Spleen (tissue), 7 donors: ENCODE data around the gene HAUS1.

Experiments used
- CTCF ChIP-seq, 11 experiments: fragments of 200-600 bp in 7 of 11; fragments of 450-650 bp in 4 of 11; sonication (generic) in 4 of 11; IDR thresholded peaks in 8 of 11; conservative IDR thresholded peaks in 3 of 11; 1 replicate in 7 of 11; 2 replicates in 4 of 11; pipeline versions ENCODE4 v1.4.0 to v1.8.0; 2016 to 2021; ENCODE audit warnings: antibody characterized with exemption in 11 of 11, inconsistent platforms in 4 of 11, mild to moderate bottlenecking in 1 of 11
- POLR2A ChIP-seq, 3 donors: fragments of 450-650 bp; IDR thresholded peaks; one replicate each; pipeline ENCODE4 v1.5.1; 2017; ENCODE audit warnings: antibody characterized with exemption in 3 of 3, mild to moderate bottlenecking in 1 of 3
- POLR2AphosphoS5 ChIP-seq, 3 donors: sonication (generic); formaldehyde crosslinking; IDR thresholded peaks; one replicate each; pipeline ENCODE4 v1.5.1; 2017; ENCODE audit warnings: antibody characterized with exemption in 3 of 3
- donor health status: DM: no; HTN: no; CAD: no; lungs with moderate emphysema.
- donor health status: DM: no; HTN: no; CAD: no.
- donor health status: DM: no; HTN: no; CAD: no.

GRCh38 chr18:46163941-46164499 lies 59.8 kb downstream of the HAUS1 start:
- TF ChIP-seq CTCF (IDR thresholded peaks at IDR 0.05 in 8 of 11, conservative IDR thresholded peaks at IDR 0.05 in 3 of 11) (no peak), POLR2AphosphoS5 (IDR thresholded peaks at IDR 0.05) (no peak), POLR2A (IDR thresholded peaks at IDR 0.05) (no peak)
